GM19240 (cell line): ENCODE data around the gene ZNF335.

Source experiments
- DNase-seq: peaks from one replicate; pipeline ENCODE4 v3.0.0; 2011; ENCODE audit warnings: low spot score; ENCODE audit not compliant: insufficient read length

The ZNF335 gene

DNA sequence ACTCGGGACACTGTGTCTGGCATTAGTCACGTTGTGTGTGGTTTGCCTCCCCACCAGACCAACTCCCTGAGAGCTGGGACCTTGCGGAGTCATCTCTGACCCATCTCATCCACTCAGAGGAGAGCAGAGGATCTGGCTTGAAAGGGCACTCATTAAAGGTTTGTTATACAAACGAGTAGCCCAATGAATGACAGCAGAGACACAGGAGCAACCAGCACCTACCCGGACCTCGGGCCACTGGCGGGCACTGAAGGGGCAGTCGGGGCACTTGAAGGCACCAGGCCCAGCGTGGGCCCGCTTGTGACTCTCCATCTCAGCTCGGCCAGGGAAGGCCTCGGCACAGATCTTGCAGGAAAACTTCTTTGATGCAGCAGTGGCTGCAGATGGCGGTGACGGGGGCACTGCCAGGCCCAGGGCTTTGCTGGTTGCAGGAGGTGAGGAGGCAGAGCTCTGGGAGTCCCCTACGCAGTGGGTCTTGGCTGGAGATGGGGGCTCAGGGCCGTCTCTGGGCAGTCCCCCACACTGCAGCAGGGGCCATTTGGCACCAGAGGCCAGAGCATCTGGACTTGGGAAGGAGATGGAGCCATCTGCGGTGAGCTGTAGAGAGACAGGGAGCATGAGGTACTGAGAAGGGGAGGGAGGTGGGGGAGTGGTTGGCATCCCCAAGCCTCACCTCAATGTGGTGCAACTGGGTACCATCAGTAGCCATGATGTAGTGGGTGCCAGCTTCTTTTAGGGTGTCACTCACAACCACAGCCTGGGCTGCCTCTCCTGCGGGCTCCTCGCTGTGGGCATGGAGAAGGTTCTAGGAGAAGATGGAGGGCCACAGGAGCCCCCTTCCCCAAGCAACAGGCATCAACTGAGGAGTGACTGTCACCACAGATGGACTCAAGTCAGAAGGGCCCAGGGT is 19.8 kb downstream of the ZNF335 start:
- DNase-seq = no peak

DNA sequence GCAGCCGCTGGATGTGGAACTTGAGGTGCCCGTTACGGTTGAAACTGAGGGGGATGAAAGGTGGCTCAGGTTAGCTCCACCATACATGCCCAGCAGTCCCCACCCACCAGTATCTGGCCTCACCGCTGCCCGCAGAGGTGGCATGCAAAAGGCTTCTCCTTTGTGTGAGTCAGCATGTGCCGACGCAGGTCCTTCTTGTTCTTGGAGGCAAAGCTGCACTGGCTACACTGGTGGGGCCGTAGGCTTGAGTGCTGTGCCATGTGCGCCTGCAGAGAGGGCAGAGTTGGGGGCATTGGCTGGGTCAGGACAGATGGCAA is 21.7 kb downstream of the ZNF335 start:
- DNase-seq = no peak

DNA sequence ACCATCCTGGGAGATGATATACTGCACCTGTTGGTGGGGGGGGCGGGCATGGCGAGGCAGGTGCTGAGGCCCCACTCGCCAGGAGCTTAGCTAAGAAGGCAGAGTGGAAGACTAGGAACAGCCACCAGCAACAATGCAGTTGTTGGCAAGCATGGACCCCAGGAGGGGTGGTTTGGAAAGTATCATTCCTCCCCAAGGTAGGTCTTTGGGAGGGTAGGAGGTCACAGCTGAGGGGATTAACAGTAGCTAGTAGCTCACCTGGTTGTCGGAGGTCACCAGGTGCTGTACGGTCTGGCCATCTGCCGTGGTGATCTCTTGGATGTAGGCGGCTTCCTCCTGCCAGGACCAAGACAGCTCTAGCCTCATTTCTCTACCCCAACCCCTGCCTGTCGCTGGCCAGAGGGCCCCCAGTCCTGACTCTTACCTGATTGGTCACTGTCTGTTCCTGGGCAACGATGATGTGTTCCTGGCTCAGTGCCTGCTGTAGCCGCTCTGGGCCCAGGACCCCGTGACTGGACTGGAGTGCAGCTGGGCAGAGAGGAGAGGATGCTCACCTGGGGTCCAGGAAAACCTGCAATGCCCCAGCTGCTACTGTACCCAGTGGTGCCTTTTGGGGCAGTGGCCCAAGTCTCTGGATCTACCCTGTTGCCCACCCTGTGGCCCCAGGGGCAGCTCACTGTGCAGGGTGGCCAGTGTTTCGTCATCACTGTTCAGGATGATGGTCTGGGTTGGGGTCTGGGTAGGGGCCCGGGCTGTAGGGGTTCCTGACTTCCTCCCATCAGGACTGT is 22.3 kb downstream of the ZNF335 start:
- DNase-seq = no peak

DNA sequence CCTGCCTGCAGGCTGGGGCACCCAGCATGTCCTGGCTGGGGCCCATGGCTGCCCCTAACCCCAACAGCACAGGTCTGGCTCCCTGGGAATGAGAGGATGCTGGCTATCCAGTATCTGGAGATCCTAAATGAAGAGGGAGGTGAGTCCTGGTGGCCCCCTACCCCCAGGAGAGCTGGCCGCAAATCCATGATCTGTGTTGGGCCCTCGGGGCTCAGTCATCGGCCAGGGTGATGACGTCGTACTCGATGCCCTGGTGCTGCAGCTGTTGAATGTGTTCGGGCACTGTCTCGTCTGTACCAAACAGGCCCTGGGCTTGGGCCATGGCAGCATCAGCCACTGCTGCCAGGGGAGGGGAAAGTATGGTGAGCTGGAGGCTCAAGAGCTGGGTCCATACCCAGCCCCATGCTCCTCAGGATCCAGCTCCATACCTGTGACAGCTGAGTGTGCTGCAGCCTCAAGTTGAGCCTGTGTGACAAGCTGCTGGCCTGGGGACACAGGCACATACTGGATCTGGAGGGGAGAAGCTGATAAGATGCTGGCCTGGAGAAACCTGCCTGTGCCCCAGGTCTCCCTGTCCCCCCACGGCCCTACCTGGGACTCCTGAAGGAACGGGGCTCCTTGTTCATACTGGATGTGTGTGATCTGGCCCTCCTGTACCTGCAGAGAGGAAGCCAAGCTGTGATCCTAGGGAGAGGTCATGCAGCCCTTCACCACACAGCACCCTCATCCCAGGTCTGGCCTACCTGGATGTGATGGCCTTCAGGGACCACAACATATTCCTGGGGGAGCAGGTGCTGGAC is 23.1 kb downstream of the ZNF335 start:
- no peak for DNase-seq

DNA sequence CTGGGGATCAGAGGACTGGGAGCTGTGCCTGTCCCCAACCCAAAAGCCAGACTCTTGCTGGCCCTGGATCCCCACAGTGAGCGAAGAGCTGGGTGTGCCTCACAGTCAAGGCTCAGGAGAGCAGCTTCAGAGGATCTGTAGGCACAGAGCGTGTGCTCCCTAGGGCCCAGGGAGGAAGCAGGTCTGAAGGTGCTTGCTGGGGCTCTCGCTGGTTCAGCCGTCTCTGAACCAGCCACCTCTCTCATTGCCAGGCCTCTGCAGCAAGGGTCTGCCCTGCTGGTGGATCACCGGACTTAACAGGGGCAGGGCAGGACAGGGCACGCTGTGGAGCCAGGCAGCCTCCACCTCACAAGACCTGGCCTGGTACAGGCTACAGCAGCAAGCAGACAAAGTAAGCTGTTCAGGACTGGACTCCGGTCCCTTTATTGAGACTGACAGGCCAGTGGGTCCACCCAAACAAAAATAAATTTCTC is 23.7 kb downstream of the ZNF335 start:
- no peak for DNase-seq

DNA sequence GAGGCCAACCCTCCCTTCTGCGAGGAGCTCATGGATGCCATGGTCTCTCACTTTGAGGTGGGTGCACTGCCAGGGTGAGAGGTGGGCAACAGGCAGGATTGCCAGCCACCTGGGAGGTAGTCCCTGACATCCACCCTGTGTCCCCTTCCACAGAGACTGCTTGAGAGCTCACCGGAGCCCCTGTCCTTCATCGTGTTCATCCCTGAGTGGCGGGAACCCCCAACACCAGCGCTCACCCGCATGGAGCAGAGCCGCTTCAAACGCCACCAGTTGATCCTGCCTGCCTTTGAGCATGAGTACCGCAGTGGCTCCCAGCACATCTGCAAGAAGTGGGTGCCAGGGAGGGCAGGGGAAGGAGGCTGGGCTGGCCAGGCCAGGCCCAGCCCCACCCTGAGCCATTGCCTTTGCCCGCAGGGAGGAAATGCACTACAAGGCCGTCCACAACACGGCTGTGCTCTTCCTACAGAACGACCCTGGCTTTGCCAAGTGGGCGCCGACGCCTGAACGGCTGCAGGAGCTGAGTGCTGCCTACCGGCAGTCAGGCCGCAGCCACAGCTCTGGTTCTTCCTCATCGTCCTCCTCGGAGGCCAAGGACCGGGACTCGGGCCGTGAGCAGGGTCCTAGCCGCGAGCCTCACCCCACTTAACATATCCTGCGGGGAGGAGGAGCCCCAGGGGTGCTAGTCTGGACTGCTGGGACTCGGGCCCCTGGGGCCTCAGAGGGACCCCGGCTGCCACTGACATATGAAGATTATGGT is 24.7 kb downstream of the ZNF335 start:
- no peak for DNase-seq

DNA sequence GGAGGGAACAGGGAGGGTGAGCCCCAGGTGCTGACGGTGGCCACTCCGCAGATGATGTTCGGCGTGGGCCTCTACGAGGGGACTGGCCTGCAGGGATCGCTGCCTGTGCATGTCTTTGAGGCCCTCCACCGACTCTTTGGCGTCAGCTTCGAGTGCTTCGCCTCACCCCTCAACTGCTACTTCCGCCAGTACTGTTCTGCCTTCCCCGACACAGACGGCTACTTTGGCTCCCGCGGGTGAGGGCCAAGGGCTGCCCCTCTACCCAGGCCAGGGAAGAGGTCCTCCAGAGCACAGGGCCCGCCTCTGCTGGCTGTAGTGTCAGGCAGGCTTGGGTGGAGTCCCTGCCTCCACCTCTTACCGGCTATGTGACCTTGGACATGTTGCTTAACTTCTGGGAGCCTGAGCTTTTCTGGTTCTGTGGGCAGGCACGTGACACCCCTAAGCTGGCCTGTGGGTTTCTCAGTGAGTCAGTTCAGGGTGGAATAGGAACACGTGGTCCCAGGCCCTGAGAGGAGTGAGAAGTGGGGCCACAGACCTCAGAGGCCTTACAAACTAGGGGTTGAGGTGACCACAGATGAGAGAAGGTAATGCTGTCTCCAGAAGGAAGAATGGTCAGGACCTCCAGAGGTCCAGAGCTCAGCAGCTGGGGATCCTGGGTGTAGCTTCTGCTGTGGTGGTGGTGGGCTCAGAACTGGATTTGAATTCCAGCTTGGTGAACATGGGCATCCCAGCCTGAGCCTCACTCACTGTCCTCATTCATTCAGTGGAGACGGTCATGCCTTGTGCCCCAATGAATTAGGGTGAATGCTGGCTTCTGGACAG is 25.6 kb downstream of the ZNF335 start:
- DNase-seq = no peak

DNA sequence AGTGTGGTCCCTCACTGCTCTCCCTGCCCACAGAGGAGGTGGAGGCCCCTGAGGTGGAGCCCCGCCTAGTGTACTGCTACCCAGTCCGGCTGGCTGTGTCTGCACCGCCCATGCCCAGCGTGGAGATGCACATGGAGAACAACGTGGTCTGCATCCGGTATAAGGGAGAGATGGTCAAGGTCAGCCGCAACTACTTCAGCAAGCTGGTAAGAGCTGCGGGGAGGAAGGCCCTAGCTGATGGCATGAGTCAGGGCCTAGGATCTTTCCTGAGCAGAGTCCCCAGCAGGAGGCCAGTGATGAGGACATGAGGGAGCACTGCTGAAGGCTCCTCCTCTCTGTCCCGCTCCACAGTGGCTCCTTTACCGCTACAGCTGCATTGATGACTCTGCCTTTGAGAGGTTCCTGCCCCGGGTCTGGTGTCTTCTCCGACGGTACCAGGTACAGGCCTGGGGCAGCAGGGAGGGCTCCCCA is 26.3 kb downstream of the ZNF335 start:
- no peak for DNase-seq

DNA sequence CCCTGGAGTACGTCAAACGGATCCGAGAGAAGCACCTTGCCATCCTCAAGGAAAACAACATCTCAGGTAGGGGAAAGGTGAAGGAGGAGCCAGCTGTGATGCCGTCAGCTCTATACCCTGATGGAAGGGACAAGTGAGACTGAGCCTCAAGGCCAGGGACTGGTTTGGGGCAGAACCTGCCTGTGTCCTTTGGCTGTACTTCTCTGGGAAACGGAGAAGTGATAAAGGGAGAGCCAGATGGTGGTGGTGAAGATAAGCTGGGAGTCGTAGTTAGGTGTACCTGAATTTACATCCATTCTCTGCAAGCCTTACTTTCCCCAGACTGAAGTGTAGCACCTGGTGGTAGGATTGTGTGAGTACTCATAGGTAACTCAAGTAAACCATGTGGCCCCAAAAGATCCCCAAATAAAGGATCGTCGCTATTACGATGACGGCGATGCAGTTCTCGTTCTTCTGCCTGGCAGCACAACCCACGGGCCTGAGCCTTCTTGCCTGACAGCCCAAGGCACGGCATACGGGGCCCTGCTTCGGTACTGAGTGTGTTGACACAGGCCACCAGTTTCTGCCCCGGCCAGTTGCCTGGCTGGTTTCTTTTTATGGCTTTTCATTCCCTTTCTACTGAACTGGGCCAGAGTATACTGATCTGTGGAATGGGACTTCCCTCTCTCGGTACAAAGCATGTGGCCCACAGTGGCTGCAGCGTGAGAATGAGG is 26.9 kb downstream of the ZNF335 start:
- DNase-seq = no peak

DNA sequence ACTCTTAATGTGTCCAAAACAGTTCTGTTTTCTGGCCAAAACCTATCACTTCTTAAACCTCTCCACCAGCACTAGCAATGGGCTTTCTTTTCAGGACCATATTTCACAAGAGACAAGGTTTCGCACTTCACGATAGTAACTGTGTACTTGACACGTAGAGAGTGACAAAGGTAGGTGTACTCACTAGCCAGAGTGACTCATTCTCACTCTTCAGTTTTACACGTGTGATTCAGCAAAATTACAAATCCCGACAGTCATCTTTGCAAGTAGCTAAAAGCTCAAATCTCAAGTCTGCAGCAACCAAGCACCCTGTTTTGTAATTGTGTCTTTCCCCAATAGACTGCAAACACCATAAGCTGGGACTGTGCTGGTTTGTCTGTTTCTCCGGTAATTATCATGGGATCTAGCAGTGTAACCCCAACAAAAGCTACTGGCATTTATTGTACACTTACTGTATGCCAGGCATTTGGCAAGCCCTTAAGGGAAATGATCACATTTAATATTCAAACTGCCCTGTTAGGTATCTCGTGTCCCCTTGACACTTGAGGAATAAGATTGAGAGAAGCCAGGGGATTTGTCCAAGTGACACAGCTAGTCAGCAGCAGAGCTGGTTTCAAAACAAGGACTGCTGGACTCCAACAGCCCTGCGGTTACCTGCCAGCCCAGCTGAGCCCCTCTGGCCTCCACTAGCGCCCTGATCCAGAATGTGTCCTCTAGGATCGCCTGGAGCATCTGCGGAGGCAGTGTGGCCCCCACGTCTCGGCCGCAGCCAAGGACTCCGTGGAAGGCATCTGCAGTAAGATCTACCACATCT is 27.6 kb downstream of the ZNF335 start:
- no peak for DNase-seq

DNA sequence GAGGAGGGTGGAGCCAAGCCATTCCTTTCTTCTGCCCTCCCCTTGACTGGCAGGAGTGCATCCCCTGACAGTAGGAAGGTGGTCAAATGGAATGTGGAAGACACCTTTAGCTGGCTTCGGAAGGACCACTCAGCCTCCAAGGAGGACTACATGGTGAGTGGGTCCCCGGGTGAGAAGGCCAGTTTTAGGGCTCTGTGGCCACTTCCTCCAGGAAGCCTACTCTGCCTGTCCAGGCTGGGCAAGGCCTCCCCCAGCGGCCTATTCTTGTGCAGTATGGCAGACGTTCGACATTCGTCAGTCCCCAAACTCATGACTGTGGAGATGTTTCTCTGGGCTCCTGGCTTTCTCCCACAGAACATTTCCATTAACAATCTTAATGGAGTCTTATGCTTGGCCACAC is 28.4 kb downstream of the ZNF335 start:
- no peak for DNase-seq

DNA sequence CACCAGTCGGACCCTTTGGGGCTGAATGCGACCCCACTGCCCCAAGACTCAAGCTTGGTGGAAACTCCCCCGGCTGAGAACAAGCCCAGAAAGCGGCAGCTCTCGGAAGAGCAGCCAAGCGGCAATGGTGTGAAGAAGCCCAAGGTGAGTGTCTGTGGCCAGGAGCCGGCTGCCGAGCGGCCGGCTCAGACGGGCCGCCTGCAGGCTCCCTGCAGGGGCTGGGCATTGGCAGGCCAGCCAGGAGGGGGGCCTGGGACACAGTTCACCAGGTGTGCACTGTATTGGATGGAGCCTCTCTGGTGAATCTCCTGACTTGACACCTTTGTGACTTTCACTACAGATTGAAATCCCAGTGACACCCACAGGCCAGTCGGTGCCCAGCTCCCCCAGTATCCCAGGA is 31.5 kb downstream of the ZNF335 start:
- DNase-seq = no peak

DNA sequence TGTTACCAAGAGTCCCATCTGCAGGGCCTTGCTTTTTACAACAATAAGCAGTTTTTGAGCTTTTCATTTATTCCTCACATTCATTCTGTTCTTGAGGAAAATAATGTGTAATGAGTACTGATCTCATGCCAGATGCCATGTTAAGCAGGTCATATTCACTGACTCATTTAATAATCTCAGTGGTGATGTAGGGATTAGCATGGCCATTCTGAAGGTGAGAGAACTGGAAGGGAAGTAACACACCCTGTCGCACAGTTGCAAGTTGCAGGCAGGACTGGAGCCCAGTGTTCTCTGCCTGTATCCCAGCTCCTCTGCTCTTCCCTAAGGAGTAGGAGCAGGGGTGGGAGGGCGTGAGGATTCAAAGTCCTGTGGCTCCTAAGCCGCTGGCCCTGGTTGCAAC is 31.9 kb downstream of the ZNF335 start:
- no peak for DNase-seq

DNA sequence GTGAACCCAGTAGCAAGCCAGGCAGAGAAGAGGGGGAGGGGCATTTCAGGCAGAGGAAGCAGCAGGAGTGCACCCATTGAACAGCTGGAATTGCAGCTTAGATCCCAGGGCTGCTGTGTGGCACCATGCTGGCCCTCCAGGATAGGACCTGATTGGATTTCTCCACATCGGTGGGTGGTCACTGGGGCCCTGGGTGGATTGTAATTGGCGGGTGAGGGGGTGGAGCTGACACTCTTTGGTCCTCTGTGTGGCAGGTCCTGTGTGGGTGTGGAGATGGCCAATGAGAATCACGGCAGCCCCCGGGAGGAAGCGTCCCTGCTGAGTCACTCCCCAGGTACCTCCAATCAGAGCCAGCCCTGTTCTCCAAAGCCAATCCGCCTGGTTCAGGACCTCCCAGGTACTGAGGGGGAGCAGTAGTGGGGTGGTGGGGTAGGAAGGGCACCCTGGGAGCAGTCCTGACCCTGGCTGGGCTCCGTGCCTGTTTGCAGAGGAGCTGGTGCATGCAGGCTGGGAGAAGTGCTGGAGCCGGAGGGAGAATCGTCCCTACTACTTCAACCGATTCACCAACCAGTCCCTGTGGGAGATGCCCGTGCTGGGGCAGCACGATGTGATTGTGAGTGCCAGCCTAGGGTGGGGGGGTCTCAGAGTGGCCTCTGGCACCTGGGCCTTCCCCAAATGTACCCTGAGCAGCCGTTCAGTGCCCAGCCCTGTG is 33.1 kb downstream of the ZNF335 start:
- no peak for DNase-seq

DNA sequence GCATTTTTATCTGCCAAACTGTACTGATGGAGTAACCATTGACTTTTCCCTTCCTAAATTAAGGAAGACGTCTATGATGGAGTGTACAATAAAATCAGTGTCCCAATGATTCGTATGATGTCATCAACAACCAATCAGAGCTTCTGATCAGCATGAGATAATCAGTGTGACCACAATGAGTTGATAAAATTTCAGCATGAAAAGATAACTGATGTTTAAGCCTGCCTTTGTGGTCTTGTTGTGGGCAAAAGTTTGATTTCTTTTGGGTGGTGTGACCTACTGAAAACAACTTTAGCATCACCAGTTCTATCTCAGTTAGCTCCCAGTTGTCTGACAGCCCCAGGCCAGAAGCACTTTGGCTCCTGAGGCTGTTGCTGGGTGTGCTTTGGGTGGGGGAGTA is 34.2 kb downstream of the ZNF335 start:
- DNase-seq = no peak

DNA sequence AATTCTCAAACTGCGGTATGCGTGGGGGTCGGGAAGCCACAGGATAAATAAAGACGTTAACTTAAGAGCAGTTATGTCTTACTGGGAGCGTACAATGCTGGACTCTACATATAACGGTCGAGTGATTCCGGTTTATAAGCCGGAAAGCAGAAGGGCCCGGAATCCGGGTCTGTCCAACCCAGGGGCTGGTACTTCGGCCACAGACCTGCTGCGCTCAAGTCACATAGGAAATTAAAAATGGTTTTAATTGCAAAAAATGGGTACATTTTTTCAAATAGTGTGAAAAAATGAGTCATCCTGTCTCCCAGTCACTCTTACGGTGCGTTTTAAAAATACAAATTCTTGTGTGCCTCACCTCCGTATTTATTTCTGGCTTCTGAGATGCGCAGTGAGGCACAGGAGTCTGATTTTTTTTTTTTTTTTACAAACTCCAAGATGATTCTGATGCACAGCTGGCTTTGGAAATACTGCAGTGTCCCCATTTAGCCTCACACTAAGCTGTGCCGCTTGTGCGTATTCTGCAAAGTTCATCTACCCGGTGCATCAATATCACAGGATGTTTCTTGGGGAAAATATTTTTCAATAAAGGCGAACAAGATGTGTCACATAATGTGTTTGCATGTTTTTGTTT is 36.5 kb downstream of the ZNF335 start:
- DNase-seq = no peak

DNA sequence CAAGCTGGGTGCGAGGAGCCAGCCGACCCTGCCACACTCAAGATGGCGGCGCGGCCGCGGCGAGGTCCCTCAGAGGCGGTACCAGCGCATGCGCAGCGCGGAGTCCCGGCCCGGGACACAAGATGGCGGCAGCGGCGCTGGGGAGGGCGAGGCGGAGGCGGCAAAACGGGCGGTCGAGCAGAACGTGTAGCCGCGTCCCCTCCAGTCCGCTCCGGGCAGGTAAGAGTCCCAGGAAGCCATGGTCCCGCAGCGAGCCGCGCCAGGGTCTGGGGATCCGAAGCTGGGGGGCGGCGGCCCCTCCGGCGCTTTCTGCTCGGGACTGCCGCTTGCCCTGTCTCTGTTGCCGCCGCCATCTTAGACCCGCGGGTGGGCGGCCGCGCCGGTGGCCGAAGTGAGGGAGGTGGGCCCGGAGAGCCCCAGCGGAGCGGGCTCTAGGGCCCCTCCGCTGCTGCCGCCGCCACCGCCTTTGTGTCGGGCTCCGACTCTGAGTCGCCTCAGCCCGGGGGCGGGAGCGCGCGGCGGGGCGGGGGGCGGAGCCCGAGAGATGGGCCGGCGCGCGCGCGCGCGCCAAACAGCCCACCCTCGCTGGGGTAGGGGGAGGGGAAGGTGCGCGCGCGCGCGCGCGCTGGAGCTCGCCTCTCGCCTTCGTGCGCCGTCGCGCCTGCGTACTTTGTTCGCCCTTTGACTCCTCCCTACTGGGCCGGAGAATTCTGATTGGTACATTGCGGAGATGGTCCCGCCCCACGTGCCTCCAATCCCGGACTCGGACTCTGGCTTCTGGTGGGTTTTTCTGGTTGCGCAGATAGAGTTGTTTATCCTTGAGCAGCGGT is 37.2 kb downstream of the ZNF335 start, which contains the start of gene PCIF1:
TSS of gene PCIF1 (plus strand) at position 98 of the 830 bp plus-strand sequence. CDS start 4,317 bp downstream, outside the sequence.
- DNase-seq = peak; percentile 99
